ENCODE measurements around the gene POLD4. TPM values are rescaled to one million over a fixed set of nuclear protein-coding genes. Genes with fewer than 3 reads are reported as not detected.

Gene POLD4
- total RNA-seq, 2 donors from 2014 or later, result 82.1 to 103 TPM

DNA sequence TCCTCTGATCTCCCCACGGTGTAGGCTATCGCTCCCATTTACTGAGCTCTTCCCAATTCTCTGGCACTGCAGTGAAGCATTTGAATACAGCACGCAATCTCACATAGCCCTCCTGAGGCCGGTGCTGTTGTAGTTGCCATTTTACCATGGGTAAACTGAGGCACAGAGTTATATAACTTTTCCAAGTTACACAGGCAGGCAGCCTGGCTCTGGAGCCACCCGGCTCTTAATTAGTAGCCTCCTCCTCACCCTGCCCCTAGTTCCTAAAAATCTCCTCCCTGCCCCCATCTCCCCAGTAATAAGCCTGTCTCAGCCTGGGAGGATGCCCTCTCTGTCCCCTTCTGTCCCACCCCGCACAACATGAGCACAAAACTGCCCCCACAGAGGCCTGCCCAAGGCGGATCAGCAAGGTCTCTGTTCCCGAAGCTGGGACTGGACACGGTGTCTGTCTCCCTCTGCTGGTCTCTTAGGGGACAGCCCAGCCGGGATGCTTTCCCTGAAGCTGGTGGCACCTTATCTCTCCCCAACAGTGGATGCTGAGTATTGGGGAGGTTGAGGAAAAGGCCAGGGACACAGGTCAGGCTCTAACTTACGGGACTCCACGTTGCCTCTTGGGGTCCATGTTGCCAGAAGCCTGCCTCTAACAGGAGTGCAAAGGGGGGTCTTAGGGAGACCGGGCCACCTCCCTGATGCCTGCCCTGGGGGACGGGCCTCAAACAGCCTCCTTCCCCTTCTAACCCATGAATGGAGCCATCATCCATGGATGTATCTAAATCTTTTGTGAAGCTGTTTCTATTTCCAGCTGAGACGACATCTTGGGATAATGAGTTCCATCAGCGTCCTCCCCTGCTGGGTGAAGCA, 29.2 kb upstream of the POLD4 start:
- peak; percentile 82 to 85 (median 84) for DNase-seq
- H3K36me3 ChIP-seq (replicated peaks in 1 of 2; ENCODE audit: insufficient read depth in 1 of 2, low read depth in 2 of 2), result no peaks in the 10 kb centered on the region
- H3K4me1 ChIP-seq, result no peaks in the 10 kb centered on the region
- intact Hi-C loops (cut with DNase I), result loop anchor here (5.0 kb wide), 1 partner anchor 35 kb away; no protein-coding TSS in a partner anchor
- no peaks in the 10 kb centered on the region for H3K27me3 ChIP-seq
- H3K4me3 ChIP-seq, result no peak overlapping the region
- ATAC-seq, result peak; percentile 88
- TF ChIP-seq, protein P1, sequence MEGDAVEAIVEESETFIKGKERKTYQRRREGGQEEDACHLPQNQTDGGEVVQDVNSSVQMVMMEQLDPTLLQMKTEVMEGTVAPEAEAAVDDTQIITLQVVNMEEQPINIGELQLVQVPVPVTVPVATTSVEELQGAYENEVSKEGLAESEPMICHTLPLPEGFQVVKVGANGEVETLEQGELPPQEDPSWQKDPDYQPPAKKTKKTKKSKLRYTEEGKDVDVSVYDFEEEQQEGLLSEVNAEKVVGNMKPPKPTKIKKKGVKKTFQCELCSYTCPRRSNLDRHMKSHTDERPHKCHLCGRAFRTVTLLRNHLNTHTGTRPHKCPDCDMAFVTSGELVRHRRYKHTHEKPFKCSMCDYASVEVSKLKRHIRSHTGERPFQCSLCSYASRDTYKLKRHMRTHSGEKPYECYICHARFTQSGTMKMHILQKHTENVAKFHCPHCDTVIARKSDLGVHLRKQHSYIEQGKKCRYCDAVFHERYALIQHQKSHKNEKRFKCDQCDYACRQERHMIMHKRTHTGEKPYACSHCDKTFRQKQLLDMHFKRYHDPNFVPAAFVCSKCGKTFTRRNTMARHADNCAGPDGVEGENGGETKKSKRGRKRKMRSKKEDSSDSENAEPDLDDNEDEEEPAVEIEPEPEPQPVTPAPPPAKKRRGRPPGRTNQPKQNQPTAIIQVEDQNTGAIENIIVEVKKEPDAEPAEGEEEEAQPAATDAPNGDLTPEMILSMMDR (IDR thresholded peaks at IDR 0.05), result peak; percentile 92 to 98 (median 97)
- no peak for TF ChIP-seq POLR2A (IDR thresholded peaks at IDR 0.05)
- WGBS, 2 donors, result 37 to 40% methylated on average over 16 of the region's 16 CpGs
- H3K27ac ChIP-seq, result no peak overlapping the region
- H3K9me3 ChIP-seq, result no peaks in the 10 kb centered on the region

DNA sequence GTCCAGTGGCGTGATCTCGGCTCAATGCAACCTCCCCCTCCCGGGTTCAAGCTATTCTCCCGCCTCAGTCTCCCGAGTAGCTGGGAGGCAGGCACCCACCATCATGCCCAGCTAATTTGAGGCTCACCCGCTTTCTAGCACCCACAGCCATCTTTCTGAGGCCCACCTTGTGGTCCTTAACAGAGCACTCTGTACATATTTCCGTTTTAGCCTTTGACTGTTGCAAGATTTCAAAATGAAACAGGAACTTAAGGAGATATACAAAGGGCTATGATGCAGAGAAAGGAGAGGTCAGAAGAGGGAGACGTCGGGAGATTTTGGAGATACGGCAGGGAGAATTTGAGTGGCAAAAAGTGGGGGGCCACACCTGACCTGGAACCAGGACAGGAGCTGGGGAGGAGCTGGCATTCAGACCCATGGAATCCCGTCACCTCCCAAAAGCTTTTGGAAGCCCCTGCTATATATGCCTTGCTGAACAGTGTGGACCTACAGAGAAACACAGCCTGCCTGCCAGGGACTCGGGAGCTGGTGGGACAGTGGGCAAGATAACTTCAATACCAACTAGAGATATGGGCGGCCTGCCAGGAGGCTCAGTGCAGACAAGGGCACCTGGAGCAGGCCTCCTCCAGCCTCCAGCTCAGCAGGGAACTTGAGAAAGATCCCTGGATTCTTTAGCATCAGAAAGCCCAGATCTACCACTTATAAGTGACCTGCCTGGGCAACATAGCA, 28.1 kb upstream of the POLD4 start:
- ATAC-seq, result no peak
- DNase-seq, result no peak
- H3K27ac ChIP-seq, result no peak overlapping the region

DNA sequence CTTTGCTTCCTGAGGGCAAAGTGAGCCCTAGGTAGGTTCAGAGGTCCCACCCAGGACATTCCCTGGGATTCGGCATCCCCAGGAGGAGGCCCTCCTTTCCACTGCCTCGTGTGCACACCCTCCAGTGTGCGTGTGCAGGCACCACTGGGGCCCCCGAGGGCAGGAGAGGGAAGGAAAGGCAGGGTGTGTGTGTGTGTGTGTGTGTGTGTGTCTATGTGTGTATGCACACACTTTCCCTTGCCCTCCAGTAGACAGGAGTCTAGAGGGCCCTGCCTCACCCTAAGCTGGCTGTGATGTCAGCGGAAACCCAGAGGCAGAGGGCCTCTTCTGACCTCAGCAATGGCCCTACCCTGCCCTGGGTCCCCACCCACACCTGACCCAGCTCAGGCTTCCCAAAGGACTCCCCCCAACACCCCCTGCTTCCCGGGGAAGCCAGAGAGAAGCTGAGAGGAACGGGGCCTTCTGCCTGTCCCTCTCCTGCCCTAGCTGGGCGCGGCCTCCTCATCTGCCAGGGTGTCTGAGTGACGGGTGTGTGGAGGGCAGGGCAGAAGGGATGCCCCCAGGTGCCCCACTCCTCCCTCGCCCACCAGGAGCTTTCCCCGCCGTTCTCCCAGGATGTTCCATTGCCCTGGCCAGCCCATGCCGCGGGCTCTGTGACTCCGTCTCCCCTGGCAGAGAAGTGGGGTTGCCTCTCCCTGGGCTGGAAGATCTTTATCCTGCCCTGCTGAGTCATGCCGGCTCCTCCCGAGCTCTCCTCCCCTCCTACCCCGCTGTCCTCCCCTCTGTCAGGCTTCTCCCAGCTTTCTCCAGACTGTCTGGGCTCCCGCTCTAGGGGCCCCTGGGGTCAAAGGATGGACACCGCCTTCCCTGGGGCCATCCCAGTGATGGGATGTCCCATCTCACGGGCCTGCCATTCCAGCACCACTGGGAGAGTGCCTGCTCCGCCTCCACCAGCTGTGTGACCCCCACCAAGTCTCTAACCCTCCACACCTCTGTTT, 26.0 kb upstream of the POLD4 start:
- DNase-seq (no peak), ATAC-seq (no peak)
- WGBS, 2 donors, result 71 to 81% methylated on average over 13 to 22 of the region's 23 CpGs
- H3K36me3 ChIP-seq (replicated peaks in 1 of 2; ENCODE audit: insufficient read depth in 1 of 2, low read depth in 2 of 2), result no peaks in the 10 kb centered on the region
- H3K27ac ChIP-seq, result no peak overlapping the region
- no peaks in the 10 kb centered on the region for H3K9me3 ChIP-seq
- H3K4me1 ChIP-seq, result peaks cover 5% of the 10 kb centered on the region
- no peak for TF ChIP-seq POLR2A (IDR thresholded peaks at IDR 0.05)
- TF ChIP-seq, protein P1 (IDR thresholded peaks at IDR 0.05), result no peak
- intact Hi-C loops (cut with DNase I), result loop anchor here (5.0 kb wide), 2 partner anchors 32 to 102 kb away; no protein-coding TSS in a partner anchor
- no peaks in the 10 kb centered on the region for H3K27me3 ChIP-seq
- H3K4me3 ChIP-seq, result no peak overlapping the region

More for the DNA sequence above, 28.1 kb upstream of the POLD4 start:
- no peak overlapping the region for H3K4me3 ChIP-seq
- H3K4me1 ChIP-seq, result no peaks in the 10 kb centered on the region
- TF ChIP-seq, protein P1 (IDR thresholded peaks at IDR 0.05), result no peak
- TF ChIP-seq POLR2A (IDR thresholded peaks at IDR 0.05), result no peak
- intact Hi-C loops (cut with DNase I), result loop anchor here (5.0 kb wide), 1 partner anchor 34 kb away; no protein-coding TSS in a partner anchor
- H3K9me3 ChIP-seq, result no peaks in the 10 kb centered on the region
- H3K27me3 ChIP-seq, result no peaks in the 10 kb centered on the region
- WGBS, 2 donors, result 59 to 67% methylated on average over 8 to 13 of the region's 13 CpGs
- no peaks in the 10 kb centered on the region for H3K36me3 ChIP-seq (replicated peaks in 1 of 2; ENCODE audit: insufficient read depth in 1 of 2, low read depth in 2 of 2)

DNA sequence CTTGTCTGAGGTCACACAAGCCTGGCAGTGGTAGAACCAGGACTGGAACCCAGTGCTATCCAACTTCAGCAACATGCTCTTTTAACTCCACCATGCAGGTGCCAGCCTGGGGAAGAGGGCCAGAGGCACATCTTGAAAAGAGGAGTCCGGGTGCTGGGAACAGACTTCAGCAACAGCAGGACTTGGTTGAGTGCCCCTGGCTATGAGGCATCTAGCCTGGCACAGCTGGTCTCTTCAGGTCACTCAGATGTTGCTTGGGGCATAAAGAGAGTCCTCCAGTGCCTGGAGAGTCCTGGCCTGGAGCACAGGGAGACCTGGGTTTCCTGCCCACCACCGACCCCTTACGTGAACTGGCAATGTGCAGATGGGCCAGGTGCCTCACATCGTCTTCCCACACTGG, 25.2 kb upstream of the POLD4 start:
- no peaks in the 10 kb centered on the region for H3K27me3 ChIP-seq
- no peak overlapping the region for H3K4me3 ChIP-seq
- ATAC-seq (no peak), DNase-seq (no peak)
- peaks cover 13% of the 10 kb centered on the region for H3K4me1 ChIP-seq
- no peaks in the 10 kb centered on the region for H3K9me3 ChIP-seq
- intact Hi-C loops (cut with DNase I), result loop anchor here (5.0 kb wide), 1 partner anchor 101 kb away; no protein-coding TSS in a partner anchor
- no peak for TF ChIP-seq POLR2A (IDR thresholded peaks at IDR 0.05)
- TF ChIP-seq, protein P1 (IDR thresholded peaks at IDR 0.05), result no peak
- no peak overlapping the region for H3K27ac ChIP-seq
- 81 to 90% methylated on average over 4 of the region's 4 CpGs for WGBS, 2 donors
- H3K36me3 ChIP-seq (replicated peaks in 1 of 2; ENCODE audit: insufficient read depth in 1 of 2, low read depth in 2 of 2), result no peaks in the 10 kb centered on the region
